OCI-LY3 (cell line): ENCODE results near the gene CCDC117.

Experiments used
- EZH2phosphoT487 ChIP-seq: fragments of 200-600 bp; shearing (Covaris generic); IDR thresholded peaks from 2 replicates; pipeline ENCODE4 v1.6.1; 2018; ENCODE audit warnings: antibody characterized with exemption, mixed run types, low read depth
- TF ChIP-seq, protein P1 (sequence below): fragments of 200-600, 300-600 bp; sonication (generic); IDR thresholded peaks from 2 replicates; pipeline ENCODE4 v1.5.1; 2014; ENCODE audit warnings: antibody characterized with exemption, low read length, low read depth

DNA sequence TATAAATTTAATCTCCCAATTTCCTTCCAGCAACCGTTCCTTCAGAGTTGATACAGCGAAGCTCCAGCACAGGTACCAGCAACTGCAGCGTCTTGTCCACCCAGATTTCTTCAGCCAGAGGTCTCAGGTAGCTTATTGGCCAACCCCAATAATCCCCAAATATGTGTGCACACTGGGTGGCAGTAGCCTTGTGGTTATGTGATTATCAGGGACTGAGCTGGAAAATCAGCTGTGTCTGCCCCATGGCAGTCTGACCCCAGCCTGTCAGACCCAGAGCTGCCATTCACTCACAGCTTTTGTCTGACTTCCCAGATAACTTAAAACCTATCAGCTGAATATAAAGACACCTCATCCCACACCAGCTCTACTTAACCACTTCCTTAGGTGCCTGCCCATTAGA, 28.6 kb upstream of the CCDC117 start:
- TF ChIP-seq, protein P1, sequence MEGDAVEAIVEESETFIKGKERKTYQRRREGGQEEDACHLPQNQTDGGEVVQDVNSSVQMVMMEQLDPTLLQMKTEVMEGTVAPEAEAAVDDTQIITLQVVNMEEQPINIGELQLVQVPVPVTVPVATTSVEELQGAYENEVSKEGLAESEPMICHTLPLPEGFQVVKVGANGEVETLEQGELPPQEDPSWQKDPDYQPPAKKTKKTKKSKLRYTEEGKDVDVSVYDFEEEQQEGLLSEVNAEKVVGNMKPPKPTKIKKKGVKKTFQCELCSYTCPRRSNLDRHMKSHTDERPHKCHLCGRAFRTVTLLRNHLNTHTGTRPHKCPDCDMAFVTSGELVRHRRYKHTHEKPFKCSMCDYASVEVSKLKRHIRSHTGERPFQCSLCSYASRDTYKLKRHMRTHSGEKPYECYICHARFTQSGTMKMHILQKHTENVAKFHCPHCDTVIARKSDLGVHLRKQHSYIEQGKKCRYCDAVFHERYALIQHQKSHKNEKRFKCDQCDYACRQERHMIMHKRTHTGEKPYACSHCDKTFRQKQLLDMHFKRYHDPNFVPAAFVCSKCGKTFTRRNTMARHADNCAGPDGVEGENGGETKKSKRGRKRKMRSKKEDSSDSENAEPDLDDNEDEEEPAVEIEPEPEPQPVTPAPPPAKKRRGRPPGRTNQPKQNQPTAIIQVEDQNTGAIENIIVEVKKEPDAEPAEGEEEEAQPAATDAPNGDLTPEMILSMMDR: no peak
- TF ChIP-seq EZH2phosphoT487: no peak
